ENCODE data around the gene MT1F. TPM values are rescaled to one million over a fixed set of nuclear protein-coding genes. Genes with fewer than 3 reads are reported as not detected.

MT1F gene
- total RNA-seq, 1 experiment from 2014 or later: 27.3 TPM

- H3K9me2 ChIP-seq (replicated peaks; ENCODE audit: low read length): no peaks in the 10 kb centered on the region
- H3K4me2 ChIP-seq (ENCODE audit: low read length): no peak overlapping the region
- no peaks in the 10 kb centered on the region for H3K79me2 ChIP-seq (ENCODE audit: low read length)
- intact Hi-C loops (cut with micrococcal nuclease): no loop called here
- CTCF ChIA-PET: no interaction called here
- H3K4me3 ChIP-seq (ENCODE audit: low read length): no peak overlapping the region
- TF ChIP-seq EZH2 (IDR thresholded peaks at IDR 0.05; ENCODE audit: low read length, unreplicated experiment) (no peak), EZH2phosphoT487 (IDR thresholded peaks at IDR 0.05; ENCODE audit: borderline replicate concordance, low read length) (no peak), CTCF (conservative IDR thresholded peaks at IDR 0.05; ENCODE audit: low read depth, low read length) (no peak)
- H3K4me1 ChIP-seq (ENCODE audit: insufficient read depth, low read length): peaks cover 9% of the 10 kb centered on the region
- H4K20me1 ChIP-seq (ENCODE audit: low read length): no peaks in the 10 kb centered on the region
- H3F3A ChIP-seq (ENCODE audit: low read length, unreplicated experiment): no peaks in the 10 kb centered on the region
- no peaks in the 10 kb centered on the region for H3K9me3 ChIP-seq (ENCODE audit: low read length)
- no peak overlapping the region for H3K9ac ChIP-seq (ENCODE audit: low read length)
- no peak overlapping the region for H3K27ac ChIP-seq (ENCODE audit: low read length)
- no peak for ATAC-seq
- POLR2A ChIA-PET (ENCODE audit: unreplicated experiment): no interaction called here
- no peaks in the 10 kb centered on the region for H3K36me3 ChIP-seq (ENCODE audit: low read depth, low read length)
- no peaks in the 10 kb centered on the region for H3K27me3 ChIP-seq (ENCODE audit: low read length)
- BruUV-seq (replicated peaks): no TSS peak
- no peak for DNase-seq
- H2AFZ ChIP-seq (ENCODE audit: low read length): no peak overlapping the region
These were observed 34.1 kb upstream of the MT1F start for GRCh38 chr16:56623637-56624036.

GRCh38 chr16:56625140-56625942 lies 32.4 kb upstream of the MT1F start, which contains the start of gene MT1E:
TSS of gene MT1E (plus strand) at chr16:56625781. CDS start at chr16:56625852, 71 bp downstream.
- no peak within 1 kb of the TSS for H3K9ac ChIP-seq (ENCODE audit: low read length)
- peaks cover 9% of the 10 kb centered on the region for H3K4me1 ChIP-seq (ENCODE audit: insufficient read depth, low read length)
- H3K79me2 ChIP-seq (ENCODE audit: low read length): no peaks in the 10 kb centered on the region
- no peak within 1 kb of the TSS for H2AFZ ChIP-seq (ENCODE audit: low read length)
- no peak within 1 kb of the TSS for H3K4me3 ChIP-seq (ENCODE audit: low read length)
- H3K36me3 ChIP-seq (ENCODE audit: low read depth, low read length): no peaks in the 10 kb centered on the region
- no peaks in the 10 kb centered on the region for H3K9me2 ChIP-seq (replicated peaks; ENCODE audit: low read length)
- no peaks in the 10 kb centered on the region for H3K9me3 ChIP-seq (ENCODE audit: low read length)
- H3F3A ChIP-seq (ENCODE audit: low read length, unreplicated experiment): no peaks in the 10 kb centered on the region
- DNase-seq: no peak
- ATAC-seq: no peak
- intact Hi-C loops (cut with micrococcal nuclease): no loop called here
- TF ChIP-seq EZH2 (IDR thresholded peaks at IDR 0.05; ENCODE audit: low read length, unreplicated experiment) (no peak), CTCF (conservative IDR thresholded peaks at IDR 0.05; ENCODE audit: low read depth, low read length) (no peak), EZH2phosphoT487 (IDR thresholded peaks at IDR 0.05; ENCODE audit: borderline replicate concordance, low read length) (no peak)
- H3K4me2 ChIP-seq (ENCODE audit: low read length): 0 out of 2 replicates have a peak within 1 kb of the TSS, but pooled peaks have one; percentile 72
- H4K20me1 ChIP-seq (ENCODE audit: low read length): no peaks in the 10 kb centered on the region
- H3K27me3 ChIP-seq (ENCODE audit: low read length): no peaks in the 10 kb centered on the region
- POLR2A ChIA-PET (ENCODE audit: unreplicated experiment): no interaction called here
- H3K27ac ChIP-seq (ENCODE audit: low read length): no peak within 1 kb of the TSS
- BruUV-seq (replicated peaks): no TSS peak
- CTCF ChIA-PET: no interaction called here
